ENCODE measurements around the gene OPRM1. TPM values are rescaled to one million over a fixed set of nuclear protein-coding genes. Genes with fewer than 3 reads are reported as not detected.

The OPRM1 gene
- total and polyA plus RNA-seq, 11 donors, result not detected

GRCh38 chr6:154123155-154123956, 84.3 kb downstream of the OPRM1 start:
- Histone ChIP-seq H3K36me3 (no peaks in the 10 kb centered on the region), H3K27me3 (peaks cover 0 to 5% (median 0%) of the 10 kb centered on the region in 9 donors), H3K4me1 (no peaks in the 10 kb centered on the region), H3K9me3 (peaks cover 0 to 15% (median 3%) of the 10 kb centered on the region in 12 donors), H3K4me3 (no peak overlapping the region), H3K27ac (no peak overlapping the region)
- intact Hi-C loops (cut with DNase I), result no loop called here
- TF ChIP-seq CTCF (IDR thresholded peaks at IDR 0.05) (no peak), POLR2A (IDR thresholded peaks at IDR 0.05) (no peak)
- no peak for DNase-seq
- no peak for ATAC-seq
- 62 to 69% (median 65%) methylated on average over 8 of the region's 8 CpGs for WGBS, 4 donors

- Histone ChIP-seq H3K27ac (no peak overlapping the region), H3K27me3 (peaks cover 0 to 5% (median 0%) of the 10 kb centered on the region in 9 donors), H3K4me1 (no peaks in the 10 kb centered on the region), H3K4me3 (no peak overlapping the region), H3K9me3 (peaks cover 0 to 15% (median 3%) of the 10 kb centered on the region in 12 donors), H3K36me3 (no peaks in the 10 kb centered on the region)
- no peak for TF ChIP-seq CTCF (IDR thresholded peaks at IDR 0.05)
- no peak for TF ChIP-seq POLR2A (IDR thresholded peaks at IDR 0.05)
- DNase-seq, result no peak
- ATAC-seq, result no peak
- intact Hi-C loops (cut with DNase I), result no loop called here
- WGBS, 4 donors, result 79 to 94% (median 92%) methylated on average over 2 of the region's 2 CpGs
These were observed 86.4 kb downstream of the OPRM1 start for GRCh38 chr6:154125421-154125820.

DNA sequence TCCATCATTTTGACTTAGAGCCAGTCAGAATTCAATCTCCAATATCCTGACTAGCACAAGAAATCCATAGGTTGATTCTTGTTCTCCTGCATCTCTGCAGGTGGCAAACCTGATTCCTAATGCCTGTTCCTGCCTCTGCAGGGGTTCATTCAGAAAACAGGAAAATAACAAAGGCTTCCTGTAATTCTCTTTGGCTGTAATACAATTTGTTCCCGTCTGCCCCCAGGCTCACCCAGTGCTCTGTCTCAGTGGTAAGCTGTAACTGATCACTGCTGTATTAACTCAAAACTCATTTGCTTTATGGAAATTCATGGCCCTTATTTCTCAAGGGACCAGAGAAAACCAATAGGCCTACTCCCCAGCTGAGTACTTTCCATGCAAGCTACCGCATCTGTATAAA, 88.6 kb downstream of the OPRM1 start:
- TF ChIP-seq CTCF (IDR thresholded peaks at IDR 0.05), result no peak
- TF ChIP-seq POLR2A (IDR thresholded peaks at IDR 0.05), result no peak
- no peak for ATAC-seq
- WGBS, 4 donors, result 43 to 58% (median 48%) methylated on average over 2 of the region's 2 CpGs
- Histone ChIP-seq H3K36me3 (no peaks in the 10 kb centered on the region), H3K27ac (no peak overlapping the region), H3K4me3 (no peak overlapping the region), H3K9me3 (peaks cover 0 to 9% (median 2%) of the 10 kb centered on the region in 12 donors), H3K4me1 (no peaks in the 10 kb centered on the region), H3K27me3 (peaks cover 0 to 5% (median 0%) of the 10 kb centered on the region in 9 donors)
- no peak for DNase-seq
- intact Hi-C loops (cut with DNase I), result no loop called here

- intact Hi-C loops (cut with DNase I), result no loop called here
- Histone ChIP-seq H3K4me3 (no peak overlapping the region), H3K9me3 (no peaks in the 10 kb centered on the region), H3K27me3 (no peaks in the 10 kb centered on the region), H3K4me1 (no peaks in the 10 kb centered on the region), H3K27ac (no peak overlapping the region), H3K36me3 (no peaks in the 10 kb centered on the region)
- no peak for ATAC-seq
- DNase-seq, result no peak
- TF ChIP-seq CTCF (IDR thresholded peaks at IDR 0.05) (no peak), POLR2A (IDR thresholded peaks at IDR 0.05) (no peak)
- WGBS, 4 donors, result 85 to 88% (median 87%) methylated on average over 8 of the region's 8 CpGs
These were observed 95.6 kb downstream of the OPRM1 start for GRCh38 chr6:154134471-154135147.

Measured in heart left ventricle (tissue), 16 donors.